ENCODE data around the gene SPSB1. TPM values are rescaled to one million over a fixed set of nuclear protein-coding genes. Genes with fewer than 3 reads are reported as not detected.
A peak's percentile ranks its signal among the peaks of the same experiment; 100 is the strongest.

SPSB1 gene
- total RNA-seq, 1 donor from 2014 or later, result 14.7 TPM

GRCh38 chr1:9294405-9294773 lies 1.7 kb downstream of the SPSB1 start:
- Histone ChIP-seq H3K4me1 (peaks cover 46% of the 10 kb centered on the region), H3K9me3 (no peaks in the 10 kb centered on the region), H3K36me3 (no peaks in the 10 kb centered on the region), H3K27me3 (ENCODE audit: low read depth) (no peaks in the 10 kb centered on the region), H3K27ac (no peak overlapping the region), H3K4me3 (peak overlapping the region; percentile 88)
- DNase-seq (no peak), ATAC-seq (peak; percentile 14 to 51)
- intact Hi-C loops (cut with DNase I), result no loop called here
- no peak for TF ChIP-seq CTCF (IDR thresholded peaks at IDR 0.05)

GRCh38 chr1:9294910-9295636 lies 2.4 kb downstream of the SPSB1 start:
- DNase-seq, result no peak

GRCh38 chr1:9295884-9296283 lies 3.2 kb downstream of the SPSB1 start:
- intact Hi-C loops (cut with DNase I), result no loop called here

More at GRCh38 chr1:9294910-9295636, 2.4 kb downstream of the SPSB1 start:
- Histone ChIP-seq H3K4me3 (peak overlapping the region; percentile 88), H3K4me1 (peaks cover 47% of the 10 kb centered on the region), H3K27ac (no peak overlapping the region), H3K9me3 (no peaks in the 10 kb centered on the region), H3K36me3 (no peaks in the 10 kb centered on the region), H3K27me3 (ENCODE audit: low read depth) (no peaks in the 10 kb centered on the region)
- no peak for TF ChIP-seq CTCF (IDR thresholded peaks at IDR 0.05)
- intact Hi-C loops (cut with DNase I), result no loop called here
- peak; percentile 2 to 35 for ATAC-seq

GRCh38 chr1:9296850-9297249 lies 4.2 kb downstream of the SPSB1 start:
- H3K9me3 ChIP-seq, result no peaks in the 10 kb centered on the region
- H3K27me3 ChIP-seq (ENCODE audit: low read depth), result no peaks in the 10 kb centered on the region
- ATAC-seq, result no peak
- no peaks in the 10 kb centered on the region for H3K36me3 ChIP-seq
- peaks cover 46% of the 10 kb centered on the region for H3K4me1 ChIP-seq
- no peak for DNase-seq
- no peak overlapping the region for H3K27ac ChIP-seq
- H3K4me3 ChIP-seq, result no peak overlapping the region
- intact Hi-C loops (cut with DNase I), result no loop called here
- no peak for TF ChIP-seq CTCF (IDR thresholded peaks at IDR 0.05)

More at GRCh38 chr1:9295884-9296283, 3.2 kb downstream of the SPSB1 start:
- ATAC-seq (no peak), DNase-seq (no peak)
- Histone ChIP-seq H3K27ac (no peak overlapping the region), H3K4me1 (peaks cover 47% of the 10 kb centered on the region), H3K4me3 (no peak overlapping the region), H3K9me3 (no peaks in the 10 kb centered on the region), H3K36me3 (no peaks in the 10 kb centered on the region), H3K27me3 (ENCODE audit: low read depth) (no peaks in the 10 kb centered on the region)
- TF ChIP-seq CTCF (IDR thresholded peaks at IDR 0.05), result no peak

- Histone ChIP-seq H3K27ac (no peak overlapping the region), H3K9me3 (no peaks in the 10 kb centered on the region), H3K27me3 (ENCODE audit: low read depth) (no peaks in the 10 kb centered on the region), H3K36me3 (no peaks in the 10 kb centered on the region), H3K4me1 (peaks cover 51% of the 10 kb centered on the region), H3K4me3 (no peak overlapping the region)
- ATAC-seq (no peak), DNase-seq (no peak)
- TF ChIP-seq CTCF (IDR thresholded peaks at IDR 0.05), result no peak
- intact Hi-C loops (cut with DNase I), result no loop called here
Observed at GRCh38 chr1:9297831-9298230, 5.1 kb downstream of the SPSB1 start.
